Loucy (cell line): Measurements from ENCODE around the gene FRAS1.

Experiments used
- H2AFZ ChIP-seq: fragments of 200-600 bp; sonication (generic); 2 replicates; pipeline ENCODE4 v1.6.0; 2016; ENCODE audit warnings: antibody characterized with exemption, mild to moderate bottlenecking, low read length, moderate library complexity
- H3F3A ChIP-seq: fragments of 200-600 bp; 2 replicates; pipeline ENCODE4 v1.6.0; 2016; ENCODE audit warnings: antibody characterized with exemption, low read depth, mild to moderate bottlenecking
- H3K27me3 ChIP-seq: fragments of 200-600 bp; sonication (generic); 2 replicates; pipeline ENCODE4 v1.6.1; 2014; ENCODE audit warnings: low read length, mild to moderate bottlenecking; ENCODE audit not compliant: insufficient read depth, poor library complexity, severe bottlenecking
- H3K36me3 ChIP-seq: fragments of 200-600 bp; sonication (generic); 2 replicates; pipeline ENCODE4 v1.6.1; 2016; ENCODE audit warnings: low read length; ENCODE audit not compliant: insufficient read depth
- H3K4me1 ChIP-seq: fragments of 200-600 bp; sonication (generic); 2 replicates; pipeline ENCODE4 v1.5.1; 2014; ENCODE audit warnings: low read length, mild to moderate bottlenecking; ENCODE audit not compliant: insufficient read depth, poor library complexity, severe bottlenecking
- H3K4me2 ChIP-seq: fragments of 200-600 bp; sonication (generic); 2 replicates; pipeline ENCODE4 v1.6.0; 2014; ENCODE audit warnings: antibody characterized with exemption, low read length, low read depth, mild to moderate bottlenecking; ENCODE audit not compliant: poor library complexity, severe bottlenecking
- H3K4me3 ChIP-seq: fragments of 200-600 bp; sonication (generic); 2 replicates; pipeline ENCODE4 v1.5.1; 2014; ENCODE audit warnings: low read length, mild to moderate bottlenecking, mixed read lengths; ENCODE audit not compliant: poor library complexity, severe bottlenecking
- H3K79me2 ChIP-seq: fragments of 200-600 bp; sonication (generic); 2 replicates; pipeline ENCODE4 v1.6.1; 2014; ENCODE audit warnings: low read length; ENCODE audit not compliant: insufficient read depth
- H3K9ac ChIP-seq: fragments of 200-600 bp; sonication (generic); 2 replicates; pipeline ENCODE4 v1.6.0; 2014; ENCODE audit warnings: mild to moderate bottlenecking, low read depth, low read length, moderate library complexity; ENCODE audit not compliant: poor library complexity, severe bottlenecking
- H3K9me2 ChIP-seq: fragments of 200-600 bp; sonication (generic); replicated peaks from 2 replicates; pipeline ENCODE4 v1.6.1; 2016; ENCODE audit warnings: low read depth, low read length, mixed read lengths
- H3K9me3 ChIP-seq: fragments of 200-600 bp; sonication (generic); 2 replicates; pipeline ENCODE4 v1.6.1; 2014; ENCODE audit warnings: mild to moderate bottlenecking, antibody characterized with exemption, low read length, low read depth; ENCODE audit not compliant: insufficient read depth
- H4K20me1 ChIP-seq: fragments of 200-600 bp; sonication (generic); 2 replicates; pipeline ENCODE4 v1.6.0; 2014; ENCODE audit warnings: antibody characterized with exemption, low read length, mild to moderate bottlenecking; ENCODE audit not compliant: insufficient read depth, poor library complexity, severe bottlenecking
- EZH2phosphoT487 ChIP-seq: fragments of 200-600 bp; IDR thresholded peaks from 2 replicates; pipeline ENCODE4 v1.6.1; 2018; ENCODE audit warnings: antibody characterized with exemption, mild to moderate bottlenecking, moderate library complexity, borderline replicate concordance
- TF ChIP-seq, protein P1 (sequence below): fragments of 200-600 bp; sonication (generic); conservative IDR thresholded peaks from 2 replicates; pipeline ENCODE4 v1.5.1; 2014; ENCODE audit warnings: mild to moderate bottlenecking, antibody characterized with exemption, low read length

The FRAS1 gene

GRCh38 chr4:78476108-78476704 lies 419.1 kb downstream of the FRAS1 start:
- Histone ChIP-seq H3K27me3 (no peaks in the 10 kb centered on the region), H4K20me1 (no peaks in the 10 kb centered on the region), H3K4me2 (peak overlapping the region; percentile 52), H3K9me3 (no peaks in the 10 kb centered on the region), H3F3A (no peaks in the 10 kb centered on the region), H3K9ac (no peak overlapping the region), H3K4me3 (peak overlapping the region; percentile 21), H3K36me3 (no peaks in the 10 kb centered on the region), H3K4me1 (peaks cover 27% of the 10 kb centered on the region), H3K9me2 (no peaks in the 10 kb centered on the region), H3K79me2 (no peaks in the 10 kb centered on the region), H2AFZ (peak overlapping the region; percentile 61)
- TF ChIP-seq, protein P1, sequence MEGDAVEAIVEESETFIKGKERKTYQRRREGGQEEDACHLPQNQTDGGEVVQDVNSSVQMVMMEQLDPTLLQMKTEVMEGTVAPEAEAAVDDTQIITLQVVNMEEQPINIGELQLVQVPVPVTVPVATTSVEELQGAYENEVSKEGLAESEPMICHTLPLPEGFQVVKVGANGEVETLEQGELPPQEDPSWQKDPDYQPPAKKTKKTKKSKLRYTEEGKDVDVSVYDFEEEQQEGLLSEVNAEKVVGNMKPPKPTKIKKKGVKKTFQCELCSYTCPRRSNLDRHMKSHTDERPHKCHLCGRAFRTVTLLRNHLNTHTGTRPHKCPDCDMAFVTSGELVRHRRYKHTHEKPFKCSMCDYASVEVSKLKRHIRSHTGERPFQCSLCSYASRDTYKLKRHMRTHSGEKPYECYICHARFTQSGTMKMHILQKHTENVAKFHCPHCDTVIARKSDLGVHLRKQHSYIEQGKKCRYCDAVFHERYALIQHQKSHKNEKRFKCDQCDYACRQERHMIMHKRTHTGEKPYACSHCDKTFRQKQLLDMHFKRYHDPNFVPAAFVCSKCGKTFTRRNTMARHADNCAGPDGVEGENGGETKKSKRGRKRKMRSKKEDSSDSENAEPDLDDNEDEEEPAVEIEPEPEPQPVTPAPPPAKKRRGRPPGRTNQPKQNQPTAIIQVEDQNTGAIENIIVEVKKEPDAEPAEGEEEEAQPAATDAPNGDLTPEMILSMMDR: no peak
- no peak for TF ChIP-seq EZH2phosphoT487

DNA sequence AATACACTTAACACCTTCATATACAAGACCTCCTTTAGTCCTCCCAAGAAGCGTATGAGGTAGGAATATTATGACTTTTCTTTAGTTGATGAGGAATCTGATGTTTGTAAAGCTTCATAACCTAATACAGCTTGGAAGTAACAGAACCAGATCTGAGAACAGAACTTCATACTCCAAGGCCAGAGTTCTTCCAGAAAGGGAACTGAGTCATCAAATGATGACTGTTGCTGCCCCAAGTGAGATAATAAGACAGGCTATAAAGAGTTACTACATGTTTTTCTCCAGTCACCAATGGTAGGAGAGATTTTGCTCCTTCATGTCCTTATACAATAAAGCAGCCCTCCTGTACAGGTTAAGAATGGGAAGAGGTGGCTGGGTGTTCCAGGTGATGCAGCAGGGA lies 420.2 kb downstream of the FRAS1 start:
- Histone ChIP-seq H3K36me3 (no peaks in the 10 kb centered on the region), H3K27me3 (no peaks in the 10 kb centered on the region), H2AFZ (peak overlapping the region; percentile 61; the same call in 1 of the 2 replicates), H3K4me1 (peaks cover 27% of the 10 kb centered on the region), H3K9me2 (no peaks in the 10 kb centered on the region), H3K4me3 (peak overlapping the region; percentile 21), H4K20me1 (no peaks in the 10 kb centered on the region), H3K9me3 (no peaks in the 10 kb centered on the region), H3K4me2 (peak overlapping the region; percentile 52), H3K79me2 (no peaks in the 10 kb centered on the region), H3F3A (no peaks in the 10 kb centered on the region), H3K9ac (no peak overlapping the region)
- TF ChIP-seq, protein P1: no peak
- TF ChIP-seq EZH2phosphoT487: no peak

- Histone ChIP-seq H3F3A (no peaks in the 10 kb centered on the region), H3K4me2 (no peak overlapping the region), H3K27me3 (no peaks in the 10 kb centered on the region)
Observed at GRCh38 chr4:78478523-78478922, 421.4 kb downstream of the FRAS1 start.

More at GRCh38 chr4:78478523-78478922, 421.4 kb downstream of the FRAS1 start:
- H4K20me1 ChIP-seq: no peaks in the 10 kb centered on the region
- H3K4me1 ChIP-seq: peaks cover 27% of the 10 kb centered on the region
- no peaks in the 10 kb centered on the region for H3K36me3 ChIP-seq
- H3K79me2 ChIP-seq: no peaks in the 10 kb centered on the region
- no peaks in the 10 kb centered on the region for H3K9me3 ChIP-seq
- H3K9me2 ChIP-seq: no peaks in the 10 kb centered on the region
- no peak overlapping the region for H2AFZ ChIP-seq
- no peak for TF ChIP-seq EZH2phosphoT487
- TF ChIP-seq, protein P1: no peak
- H3K9ac ChIP-seq: no peak overlapping the region
- H3K4me3 ChIP-seq: no peak overlapping the region
